Uterine smooth muscle cell (primary cell): Measurements from ENCODE around the gene HAGH. TPM values are rescaled to one million over a fixed set of nuclear protein-coding genes. Genes with fewer than 3 reads are reported as not detected.

Source experiments
- total RNA-seq: library from RNA; depleted of rRNA; stranded (reverse); fragments of >200 nt; gene quantifications from 2 replicates; pipeline ENCODE4 v1.2.3, GENCODE V29; 2014

HAGH gene
- total RNA-seq, result 48.1 and 55.1 TPM in 2 replicates

DNA sequence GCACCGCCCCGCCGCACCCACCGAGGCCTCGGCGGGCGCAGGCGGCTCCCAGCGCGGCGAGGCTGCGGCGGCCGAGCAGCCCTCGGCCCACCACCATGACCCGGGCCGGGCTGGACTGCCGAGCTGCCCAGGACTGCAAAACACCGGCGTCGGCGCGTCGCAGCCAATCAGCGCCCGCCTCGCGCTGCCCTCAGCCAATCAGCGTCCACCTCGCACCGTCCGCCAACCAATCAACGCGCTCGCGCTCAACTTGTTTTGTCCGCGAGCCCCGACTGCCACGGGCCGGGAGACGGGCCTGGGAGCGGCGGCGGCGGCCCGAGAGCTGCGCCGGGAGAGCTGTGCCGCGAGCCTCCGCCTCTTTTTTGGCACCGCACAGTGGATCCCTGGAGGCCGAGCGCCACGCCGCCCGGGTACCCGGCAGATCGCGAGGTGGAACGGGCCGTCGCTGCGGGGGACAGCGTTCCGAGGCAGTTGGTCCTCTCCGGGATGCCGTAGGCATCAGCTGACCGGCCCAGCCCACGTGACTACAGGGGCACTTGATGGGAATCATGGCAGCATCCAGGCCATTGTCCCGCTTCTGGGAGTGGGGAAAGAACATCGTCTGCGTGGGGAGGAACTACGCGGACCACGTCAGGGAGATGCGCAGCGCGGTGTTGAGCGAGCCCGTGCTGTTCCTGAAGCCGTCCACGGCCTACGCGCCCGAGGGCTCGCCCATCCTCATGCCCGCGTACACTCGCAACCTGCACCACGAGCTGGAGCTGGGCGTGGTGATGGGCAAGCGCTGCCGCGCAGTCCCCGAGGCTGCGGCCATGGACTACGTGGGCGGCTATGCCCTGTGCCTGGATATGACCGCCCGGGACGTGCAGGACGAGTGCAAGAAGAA, at the start of gene HAGH, which contains the start of gene FAHD1:
TSS of gene HAGH (minus strand) at position 135 of the 883 bp plus-strand sequence. CDS start at position 97, 38 bp downstream.
TSS of gene FAHD1 (plus strand) at position 516 of the 883 bp plus-strand sequence. CDS start at position 549, 33 bp downstream.

DNA sequence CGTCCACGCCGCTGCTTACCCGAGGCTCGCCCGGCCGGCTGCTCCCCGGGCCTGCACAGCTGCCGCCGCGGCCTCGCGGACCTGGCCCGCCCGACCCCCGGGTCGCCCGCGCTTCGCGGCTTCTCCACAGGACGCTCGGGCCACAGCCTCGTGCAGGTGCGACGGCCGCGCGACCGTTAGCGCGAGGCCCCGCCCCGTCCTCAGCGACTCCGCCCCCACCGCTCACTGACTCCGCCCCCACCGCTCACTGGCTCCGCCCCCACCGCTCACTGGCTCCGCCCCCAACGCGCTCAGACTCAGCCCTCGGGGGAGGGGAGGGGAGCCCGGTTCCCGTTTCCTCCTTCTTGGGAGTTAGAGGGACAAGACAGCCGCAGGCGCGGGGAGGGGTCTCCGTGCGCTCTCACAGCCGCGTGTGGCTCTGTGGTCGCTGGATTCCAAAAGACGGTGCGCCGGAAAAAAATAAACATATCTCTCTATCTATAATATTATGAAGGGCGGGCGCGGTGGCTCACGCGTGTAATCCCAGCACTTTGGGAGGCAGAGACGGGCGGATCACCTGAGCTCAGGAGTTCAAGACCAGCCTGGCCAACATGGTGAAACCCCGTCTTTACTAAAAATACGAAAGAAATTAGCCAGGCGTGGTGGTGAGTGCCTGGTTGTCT, 45.5 kb upstream of the HAGH start, which contains the start of gene MEIOB:
TSS of gene MEIOB (minus strand) at position 191 of the 662 bp plus-strand sequence. CDS start 3,989 bp downstream, outside the sequence.

GRCh38 chr16:1793578-1794220, 32.9 kb downstream of the HAGH start, which contains the start of gene IGFALS:
Gene IGFALS, minus strand, starts transcription at chr16:1793705. Its CDS starts 53 bp downstream, at chr16:1793652.

DNA sequence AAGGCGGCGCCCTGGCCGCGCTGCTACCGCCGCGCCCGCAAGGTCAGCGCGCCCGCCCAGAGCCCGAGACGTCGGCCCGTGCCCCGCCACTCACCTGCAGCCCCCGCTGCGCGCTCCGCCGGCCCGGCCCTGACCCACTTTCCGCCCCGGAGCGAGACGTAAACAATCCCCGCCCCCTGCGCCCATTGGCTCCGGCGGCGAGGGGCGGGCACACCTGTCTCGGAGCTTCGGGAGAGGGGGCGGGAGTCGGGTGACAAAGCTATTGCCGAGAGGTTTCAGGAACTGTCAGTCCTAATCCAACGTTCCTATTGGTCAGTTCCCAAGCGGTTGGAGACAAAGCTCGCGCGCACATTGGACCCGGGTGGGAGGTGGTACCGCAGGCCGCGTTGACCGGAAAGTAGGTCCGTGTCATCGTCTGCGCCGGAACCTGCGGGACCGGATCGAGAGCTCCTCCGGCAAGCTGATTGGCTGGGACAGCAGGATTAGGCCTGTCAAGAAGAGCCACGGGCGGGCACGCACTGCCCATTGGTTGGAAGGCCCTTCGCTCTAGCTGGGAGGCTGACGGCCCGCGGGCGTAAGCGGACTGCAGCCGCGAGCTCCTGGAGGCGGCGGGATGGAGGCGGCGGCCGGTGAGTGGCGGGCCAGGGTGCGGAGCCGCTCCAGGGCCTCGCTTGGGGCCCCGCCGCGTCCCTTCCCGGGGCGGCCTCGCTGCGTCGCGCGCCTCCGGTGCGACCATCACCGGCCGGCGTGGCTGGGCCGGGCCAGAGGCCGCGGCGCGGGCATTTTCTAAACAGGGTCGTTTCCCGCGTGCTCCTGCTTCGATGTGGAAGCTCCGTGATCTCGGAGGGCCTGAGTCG, 44.0 kb downstream of the HAGH start, which contains the start of the genes NUBP2 and SPSB3:
TSS of gene NUBP2 (plus strand) at position 553 of the 857 bp plus-strand sequence. CDS start at position 614, 61 bp downstream.
TSS of gene SPSB3 (minus strand) at position 164 of the 857 bp plus-strand sequence. CDS start 1,088 bp downstream, outside the sequence.

GRCh38 chr16:1772908-1773702, 53.5 kb downstream of the HAGH start, which contains the start of gene MRPS34:
Gene MRPS34, minus strand, starts transcription at chr16:1773134. Its CDS starts 15 bp downstream, at chr16:1773119.

GRCh38 chr16:1772362-1772907, 54.2 kb downstream of the HAGH start, which contains the start of gene EME2:
Gene EME2, plus strand, starts transcription at chr16:1772810. Its CDS starts 418 bp downstream, at chr16:1773228.

DNA sequence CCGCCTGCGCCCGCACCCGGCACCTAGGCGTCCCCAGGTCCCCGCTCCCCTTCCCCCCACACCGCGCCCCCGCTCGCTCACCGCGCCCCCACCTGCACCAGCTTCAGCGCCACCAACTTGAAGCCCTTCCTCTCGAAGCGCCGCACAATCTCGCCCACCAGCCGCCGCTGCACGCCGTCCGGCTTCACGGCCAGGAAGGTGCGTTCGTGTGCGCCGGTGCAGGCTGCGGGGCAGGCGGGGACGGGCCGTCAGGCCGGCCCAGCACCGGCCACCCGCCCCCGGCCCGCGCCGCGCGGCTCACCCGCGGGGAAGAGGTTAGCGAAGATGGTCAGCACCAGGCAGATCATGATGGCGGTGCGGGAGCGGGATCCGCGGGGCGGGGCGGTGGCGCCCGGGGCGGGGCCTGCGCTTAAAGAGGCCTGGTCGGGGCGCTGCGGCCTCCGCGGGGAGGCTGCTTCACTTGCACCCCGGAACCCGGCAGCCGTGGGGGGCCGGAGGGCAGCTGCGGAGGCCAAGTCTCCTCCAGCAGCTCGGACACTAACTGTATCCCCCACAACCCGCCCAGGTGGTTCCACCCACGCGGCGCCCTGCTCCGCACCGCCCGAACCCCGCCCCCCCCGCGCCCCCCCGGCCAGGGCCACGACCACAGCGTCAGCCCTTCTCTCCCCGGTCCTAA, 55.3 kb downstream of the HAGH start, which contains the start of gene NME3:
TSS of gene NME3 (minus strand) at position 356 of the 676 bp plus-strand sequence. CDS start at position 347, 9 bp downstream.

Other genes starting within 250 kb of the HAGH start
- gene IFT140, start 214.8 kb downstream of the HAGH start, total RNA-seq, result 27.2 and 42.7 TPM in 2 replicates
- 7.7 and 8.4 TPM in 2 replicates for gene CRAMP1, start 214.5 kb downstream of the HAGH start, total RNA-seq
- gene JPT2, start 148.5 kb downstream of the HAGH start, total RNA-seq, result 28.0 and 49.4 TPM in 2 replicates
- gene MAPK8IP3, start 120.6 kb downstream of the HAGH start, total RNA-seq, result 42.9 and 44.9 TPM in 2 replicates
- gene NME3, start 55.3 kb downstream of the HAGH start, total RNA-seq, result 34.6 and 65.0 TPM in 2 replicates
- gene EME2, start 54.0 kb downstream of the HAGH start, total RNA-seq, result 11.7 and 16.5 TPM in 2 replicates
- 89.7 and 102 TPM in 2 replicates for gene MRPS34, start 53.7 kb downstream of the HAGH start, total RNA-seq
- gene SPSB3, start 44.3 kb downstream of the HAGH start, total RNA-seq, result 29.0 and 37.5 TPM in 2 replicates
- 70.7 and 82.7 TPM in 2 replicates for gene NUBP2, start 43.9 kb downstream of the HAGH start, total RNA-seq
- under 0.01 and 0.50 TPM in 2 replicates for gene IGFALS, start 33.1 kb downstream of the HAGH start, total RNA-seq
- gene FAHD1, start 381 bp upstream of the HAGH start, total RNA-seq, result 66.5 and 87.0 TPM in 2 replicates
- 0.22 and 0.50 TPM in 2 replicates for gene MEIOB, start 45.3 kb upstream of the HAGH start, total RNA-seq
- not detected in 2 replicates for gene HS3ST6, start 91.6 kb upstream of the HAGH start, total RNA-seq
- gene MSRB1, start 116.4 kb upstream of the HAGH start, total RNA-seq, result 6.2 and 6.6 TPM in 2 replicates
- not detected in 2 replicates for gene RPL3L, start 127.9 kb upstream of the HAGH start, total RNA-seq
- 110 and 149 TPM in 2 replicates for gene NDUFB10, start 132.7 kb upstream of the HAGH start, total RNA-seq
- 1,423 and 2,571 TPM in 2 replicates for gene RPS2, start 138.0 kb upstream of the HAGH start, total RNA-seq
- gene RNF151, start 140.0 kb upstream of the HAGH start, total RNA-seq, result not detected in 2 replicates
- gene TBL3, start 145.2 kb upstream of the HAGH start, total RNA-seq, result 40.7 and 57.5 TPM in 2 replicates
- not detected in 2 replicates for gene NOXO1, start 154.6 kb upstream of the HAGH start, total RNA-seq
- 18.5 and 23.0 TPM in 2 replicates for gene GFER, start 157.4 kb upstream of the HAGH start, total RNA-seq
- 1.4 and 6.1 TPM in 2 replicates for gene SYNGR3, start 163.1 kb upstream of the HAGH start, total RNA-seq
- gene ZNF598, start 183.0 kb upstream of the HAGH start, total RNA-seq, result 20.7 and 22.7 TPM in 2 replicates
- 0.33 and 0.87 TPM in 2 replicates for gene NPW, start 193.0 kb upstream of the HAGH start, total RNA-seq
- 12.1 and 17.7 TPM in 2 replicates for gene NHERF2, start 200.1 kb upstream of the HAGH start, total RNA-seq
- gene NTHL1, start 221.0 kb upstream of the HAGH start, total RNA-seq, result 29.5 and 31.0 TPM in 2 replicates
- gene TSC2, start 221.2 kb upstream of the HAGH start, total RNA-seq, result 50.2 and 59.6 TPM in 2 replicates